ENCODE data around the gene UNC80. TPM values are rescaled to one million over a fixed set of nuclear protein-coding genes. Genes with fewer than 3 reads are reported as not detected.

The UNC80 gene
- total and polyA plus RNA-seq, 2 of the 13 experiments (the other 11 are each of a cell fraction or from before 2014, with no cell fraction given), result not detected

GRCh38 chr2:209771474-209772289, at the start of gene UNC80 (continued):
- TF ChIP-seq AHDC1 (CRISPR knock-in tag; IDR thresholded peaks at IDR 0.05; ENCODE audit: borderline replicate concordance) (peak; percentile 53; the same call in 1 of the 2 replicates), ZFYVE20 (CRISPR knock-in tag; IDR thresholded peaks at IDR 0.05; ENCODE audit: borderline replicate concordance, low read depth) (peak; percentile 88; the same call in 1 of the 2 replicates), ZNF256 (CRISPR knock-in tag; conservative IDR thresholded peaks at IDR 0.05) (peak; percentile 82; the same call in 1 of the 2 replicates), CTCF (CRISPR knock-in tag; IDR thresholded peaks at IDR 0.05) (no peak), MAFG (CRISPR knock-in tag; IDR thresholded peaks at IDR 0.05) (no peak), HNRNPH1 (optimal IDR thresholded peaks at IDR 0.05; ENCODE audit: low read depth, low read length) (no peak), ZNF639 (CRISPR knock-in tag; conservative IDR thresholded peaks at IDR 0.05) (peak; percentile 91), BCL6 (CRISPR knock-in tag; IDR thresholded peaks at IDR 0.05) (peak; percentile 78), GABPA (IDR thresholded peaks at IDR 0.05; ENCODE audit: low read depth, low read length) (no peak), GABPA (CRISPR knock-in tag; IDR thresholded peaks at IDR 0.05; ENCODE audit: low read depth) (peak; percentile 31; the same call in 1 of the 2 replicates), ZBTB44 (CRISPR knock-in tag; IDR thresholded peaks at IDR 0.05) (peak; percentile 99), NBN (conservative IDR thresholded peaks at IDR 0.05) (no peak), ZSCAN20 (CRISPR knock-in tag; IDR thresholded peaks at IDR 0.05; ENCODE audit: borderline replicate concordance) (peak; percentile 98), SIX1 (CRISPR knock-in tag; IDR thresholded peaks at IDR 0.05; ENCODE audit: borderline replicate concordance) (peak; percentile 50; the same call in 1 of the 2 replicates), NR2C2 (CRISPR knock-in tag; IDR thresholded peaks at IDR 0.05; ENCODE audit: borderline replicate concordance) (peak; percentile 71)
